Gastrocnemius medialis (tissue), 4 donors: Measurements from ENCODE around the gene FBXL7. TPM values are rescaled to one million over a fixed set of nuclear protein-coding genes. Genes with fewer than 3 reads are reported as not detected.

Experiments used
- ATAC-seq, 2 donors: fragments of 150-250 bp; one replicate each; pipeline ENCODE4 v1.9.1; 2016
- DNase-seq, 2 donors: peaks; one replicate each; pipeline ENCODE4 v3.0.0-alpha.2; 2019
- H3K27ac ChIP-seq, 4 donors: fragments of 200-600 bp; sonication (generic); 1 replicate in 1 of 4; 2 replicates in 3 of 4; pipeline ENCODE4 v1.5.1; 2016 to 2018; ENCODE audit warnings: mild to moderate bottlenecking in 2 of 4, moderate library complexity in 1 of 4
- H3K27me3 ChIP-seq, 3 donors: fragments of 200-600 bp; sonication (generic) in 2 of 3; 1 replicate in 1 of 3; 2 replicates in 2 of 3; pipeline versions ENCODE4 v1.5.1 to v1.6.0; 2016 to 2019; ENCODE audit warnings: mild to moderate bottlenecking in 1 of 3, moderate library complexity in 1 of 3
- H3K36me3 ChIP-seq, 2 donors: fragments of 200-600 bp; sonication (generic) in 1 of 2; one replicate each; pipeline ENCODE4 v1.5.1; 2017 to 2018
- H3K4me1 ChIP-seq, 2 donors: fragments of 200-600 bp; sonication (generic) in 1 of 2; one replicate each; pipeline ENCODE4 v1.5.1; 2016 to 2017; ENCODE audit warnings: mild to moderate bottlenecking in 2 of 2
- H3K4me3 ChIP-seq, 4 donors: fragments of 200-600 bp; sonication (generic) in 3 of 4; 1 replicate in 1 of 4; 2 replicates in 3 of 4; pipeline ENCODE4 v1.5.1; 2016 to 2019; ENCODE audit warnings: mild to moderate bottlenecking in 2 of 4
- H3K9me3 ChIP-seq, 3 donors: fragments of 200-600 bp; sonication (generic) in 2 of 3; 1 replicate in 1 of 3; 2 replicates in 2 of 3; pipeline ENCODE4 v1.5.1; 2016 to 2019
- POLR2A ChIP-seq, 2 donors: fragments of 450-650 bp; IDR thresholded peaks; one replicate each; pipeline ENCODE4 v1.6.1; 2017; ENCODE audit warnings: antibody characterized with exemption in 2 of 2, mild to moderate bottlenecking in 2 of 2, moderate library complexity in 2 of 2
- in situ Hi-C, 4 donors: fragments of 200-750 bp; cut with MboI; loops; one replicate each; pipeline versions ENCODE4 v1.15.0 to v1.8.0; 2017; ENCODE audit warnings: low sequenced_read_pairs in 4 of 4
- intact Hi-C: fragments of 100-400 bp; cut with DNase I; formaldehyde crosslinking; loops from one replicate; pipeline ENCODE4 v1.15.1; 2023; ENCODE audit warnings: low total_unique reads
- total RNA-seq, 4 donors: library from RNA; depleted of rRNA; stranded (reverse); fragments of >200 nt; gene quantifications; one replicate each; pipeline versions ENCODE4 v1.1.0 to v1.2.3, GENCODE V29; 2016
- TF ChIP-seq, protein P1 (sequence below), 5 experiments: fragments of 450-650 bp in 3 of 5; fragments of 200-600 bp in 2 of 5; sonication (generic) in 2 of 5; IDR thresholded peaks in 4 of 5; conservative IDR thresholded peaks in 1 of 5; 1 replicate in 4 of 5; 2 replicates in 1 of 5; pipeline ENCODE4 v1.5.1; 2016 to 2019; ENCODE audit warnings: antibody characterized with exemption in 5 of 5, mild to moderate bottlenecking in 3 of 5, moderate library complexity in 3 of 5

FBXL7 gene
- total RNA-seq, 4 donors from 2014 or later = 2.4 to 4.9 (median 3.1) TPM

DNA sequence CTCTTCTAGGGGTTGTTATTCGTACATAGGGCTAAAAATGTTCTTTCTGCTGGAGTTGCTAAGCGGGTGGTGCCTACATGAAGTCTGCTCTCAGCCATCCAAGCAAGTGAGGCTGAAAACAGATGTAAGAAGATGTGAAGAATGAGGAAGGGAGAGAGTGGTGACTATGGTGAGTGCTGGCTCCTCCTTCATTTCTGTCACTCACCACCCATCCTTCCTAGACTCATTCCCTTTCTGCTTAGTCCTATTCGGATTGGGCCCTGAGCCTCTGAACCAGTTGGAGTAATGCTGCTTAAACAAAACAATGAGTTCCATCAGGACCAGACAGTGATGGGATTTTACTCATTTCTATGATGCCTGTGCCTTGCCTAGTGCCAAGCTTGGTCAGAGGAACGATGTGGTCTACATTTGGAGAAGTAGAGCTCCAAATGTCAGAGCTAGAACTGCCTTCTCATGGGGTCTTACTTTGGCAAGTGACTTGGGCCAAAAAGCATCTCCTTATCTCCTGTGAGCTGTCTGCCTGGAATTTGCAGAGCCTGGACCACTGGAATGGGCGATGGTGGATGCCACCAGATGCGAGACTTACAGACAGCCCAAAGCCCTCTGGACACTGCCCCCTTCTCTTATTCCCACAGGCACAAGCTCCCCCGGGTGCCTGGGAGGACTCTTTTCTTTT, 192.9 kb downstream of the FBXL7 start:
- Histone ChIP-seq H3K4me1 (peaks cover 0 to 13% of the 10 kb centered on the region in 2 donors), H3K9me3 (no peaks in the 10 kb centered on the region), H3K4me3 (no peak overlapping the region), H3K36me3 (no peaks in the 10 kb centered on the region), H3K27me3 (no peaks in the 10 kb centered on the region), H3K27ac (no peak overlapping the region)
- TF ChIP-seq, protein P1, sequence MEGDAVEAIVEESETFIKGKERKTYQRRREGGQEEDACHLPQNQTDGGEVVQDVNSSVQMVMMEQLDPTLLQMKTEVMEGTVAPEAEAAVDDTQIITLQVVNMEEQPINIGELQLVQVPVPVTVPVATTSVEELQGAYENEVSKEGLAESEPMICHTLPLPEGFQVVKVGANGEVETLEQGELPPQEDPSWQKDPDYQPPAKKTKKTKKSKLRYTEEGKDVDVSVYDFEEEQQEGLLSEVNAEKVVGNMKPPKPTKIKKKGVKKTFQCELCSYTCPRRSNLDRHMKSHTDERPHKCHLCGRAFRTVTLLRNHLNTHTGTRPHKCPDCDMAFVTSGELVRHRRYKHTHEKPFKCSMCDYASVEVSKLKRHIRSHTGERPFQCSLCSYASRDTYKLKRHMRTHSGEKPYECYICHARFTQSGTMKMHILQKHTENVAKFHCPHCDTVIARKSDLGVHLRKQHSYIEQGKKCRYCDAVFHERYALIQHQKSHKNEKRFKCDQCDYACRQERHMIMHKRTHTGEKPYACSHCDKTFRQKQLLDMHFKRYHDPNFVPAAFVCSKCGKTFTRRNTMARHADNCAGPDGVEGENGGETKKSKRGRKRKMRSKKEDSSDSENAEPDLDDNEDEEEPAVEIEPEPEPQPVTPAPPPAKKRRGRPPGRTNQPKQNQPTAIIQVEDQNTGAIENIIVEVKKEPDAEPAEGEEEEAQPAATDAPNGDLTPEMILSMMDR (IDR thresholded peaks at IDR 0.05 in 4 of 5, conservative IDR thresholded peaks at IDR 0.05 in 1 of 5) = no peak
- no peak for TF ChIP-seq POLR2A (IDR thresholded peaks at IDR 0.05)
- intact Hi-C loops (no loop called here), in situ Hi-C loops (no loop called here)
- ATAC-seq (no peak), DNase-seq (no peak)

DNA sequence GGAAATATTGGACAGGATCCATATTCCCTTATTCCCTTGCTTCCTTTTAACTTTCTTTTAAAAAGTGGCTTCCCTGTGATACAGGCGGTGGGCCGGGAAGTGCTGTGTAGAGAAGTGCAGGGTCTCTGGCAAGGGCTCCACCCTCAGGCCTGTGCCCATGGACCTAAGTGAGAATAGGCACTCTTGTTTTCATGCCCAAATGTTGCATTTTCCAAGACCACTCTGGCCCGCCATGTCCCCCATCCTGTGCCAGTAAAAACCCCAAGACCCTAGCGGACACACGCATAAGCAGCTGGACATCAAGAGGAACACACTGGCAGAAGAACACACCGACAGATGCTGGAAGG, 193.4 kb downstream of the FBXL7 start:
- intact Hi-C loops = no loop called here
- ATAC-seq (no peak), DNase-seq (no peak)
- in situ Hi-C loops = no loop called here
- Histone ChIP-seq H3K27me3 (no peaks in the 10 kb centered on the region), H3K4me1 (peaks cover 0 to 13% of the 10 kb centered on the region in 2 donors), H3K36me3 (no peaks in the 10 kb centered on the region), H3K27ac (no peak overlapping the region), H3K4me3 (no peak overlapping the region), H3K9me3 (no peaks in the 10 kb centered on the region)
- TF ChIP-seq, protein P1 (IDR thresholded peaks at IDR 0.05 in 4 of 5, conservative IDR thresholded peaks at IDR 0.05 in 1 of 5) = no peak
- no peak for TF ChIP-seq POLR2A (IDR thresholded peaks at IDR 0.05)

DNA sequence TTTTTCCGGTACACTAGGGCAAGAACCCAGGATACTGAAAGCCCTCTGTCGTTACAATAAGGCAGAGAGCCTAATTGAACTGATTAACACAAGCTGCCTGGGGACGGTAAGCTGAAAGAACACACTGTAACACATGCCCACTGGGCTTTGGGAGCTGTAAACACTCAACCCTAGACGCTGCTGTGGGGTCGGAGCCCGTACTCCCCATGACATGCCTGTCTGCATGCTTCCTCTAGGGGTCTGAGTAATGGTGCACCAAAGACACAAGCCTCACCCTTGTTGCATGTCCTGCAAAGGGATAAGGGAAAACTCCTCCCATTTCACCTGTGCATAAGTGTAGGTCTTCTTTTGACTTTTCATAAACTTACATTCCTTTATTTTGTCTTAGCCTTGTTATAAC, 194.0 kb downstream of the FBXL7 start:
- no peak overlapping the region for H3K4me3 ChIP-seq
- DNase-seq (no peak), ATAC-seq (no peak)
- no peak overlapping the region for H3K27ac ChIP-seq
- H3K4me1 ChIP-seq = peaks cover 0 to 13% of the 10 kb centered on the region in 2 donors
- no peaks in the 10 kb centered on the region for H3K36me3 ChIP-seq
- in situ Hi-C loops (no loop called here), intact Hi-C loops (no loop called here)
- no peaks in the 10 kb centered on the region for H3K27me3 ChIP-seq
- no peaks in the 10 kb centered on the region for H3K9me3 ChIP-seq
- TF ChIP-seq POLR2A (IDR thresholded peaks at IDR 0.05) = no peak

DNA sequence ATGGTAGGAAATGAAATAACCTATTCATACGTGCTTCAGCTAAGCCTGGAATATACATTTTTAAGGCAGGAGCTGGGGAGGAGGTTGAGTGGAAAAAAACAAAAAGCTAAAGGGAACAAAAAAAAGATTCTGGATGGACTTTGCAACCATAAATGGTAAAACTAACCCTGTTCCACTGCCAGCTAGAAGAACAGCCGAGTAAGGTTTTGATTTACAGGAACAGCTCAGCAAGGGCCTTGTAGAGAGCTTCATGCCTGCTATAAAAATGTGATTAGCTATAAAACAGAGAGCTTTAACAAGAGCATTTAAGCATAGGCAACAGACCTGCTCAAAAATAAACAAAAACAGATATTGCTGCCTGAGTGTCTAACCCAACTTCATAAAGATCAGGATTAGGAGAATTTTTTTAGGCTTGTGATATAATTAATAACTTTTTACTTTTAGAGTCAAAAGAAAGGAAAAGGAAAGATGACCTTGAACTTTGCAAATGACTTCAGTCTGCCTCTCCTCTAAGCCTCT, 194.8 kb downstream of the FBXL7 start:
- TF ChIP-seq, protein P1 (IDR thresholded peaks at IDR 0.05 in 4 of 5, conservative IDR thresholded peaks at IDR 0.05 in 1 of 5) = no peak
- no peak for TF ChIP-seq POLR2A (IDR thresholded peaks at IDR 0.05)
- Histone ChIP-seq H3K4me1 (peaks cover 0 to 13% of the 10 kb centered on the region in 2 donors), H3K36me3 (no peaks in the 10 kb centered on the region), H3K27me3 (no peaks in the 10 kb centered on the region), H3K4me3 (no peak overlapping the region), H3K27ac (peak overlapping the region in 1 of 4 donors; percentile 41), H3K9me3 (no peaks in the 10 kb centered on the region)
- in situ Hi-C loops (no loop called here), intact Hi-C loops (no loop called here)
- ATAC-seq (no peak), DNase-seq (no peak)

DNA sequence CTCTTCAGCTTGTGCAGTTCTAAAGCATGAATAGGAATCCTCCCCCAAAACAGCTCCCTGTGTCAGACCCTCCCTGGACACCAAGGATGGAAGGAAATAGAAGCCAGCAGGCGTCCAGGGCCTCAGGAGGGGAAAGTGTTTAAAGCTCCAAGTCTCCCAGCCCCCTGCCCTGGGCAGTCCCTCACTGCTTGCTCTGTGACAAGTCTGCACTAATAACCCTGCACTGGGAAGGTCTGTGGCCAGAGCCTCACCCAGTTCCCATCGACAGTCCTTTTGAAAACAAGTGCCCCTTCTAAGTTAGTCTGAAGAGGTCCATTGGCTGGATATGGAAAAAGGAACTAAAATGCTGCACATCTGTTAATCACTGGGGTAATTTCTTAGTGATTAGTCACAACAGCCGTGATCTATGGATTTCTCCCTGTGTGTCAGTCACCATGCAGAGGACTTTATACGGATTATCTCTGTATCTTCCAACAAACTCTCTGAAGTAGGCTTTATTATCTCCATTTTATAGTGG, 195.3 kb downstream of the FBXL7 start:
- DNase-seq = no peak
- peak overlapping the region in 2 of 4 donors; percentile 33 to 41 for H3K27ac ChIP-seq
- intact Hi-C loops (no loop called here), in situ Hi-C loops (no loop called here)
- no peak for ATAC-seq
- peaks cover 0 to 13% of the 10 kb centered on the region in 2 donors for H3K4me1 ChIP-seq
- H3K9me3 ChIP-seq = no peaks in the 10 kb centered on the region
- no peaks in the 10 kb centered on the region for H3K36me3 ChIP-seq
- H3K27me3 ChIP-seq = no peaks in the 10 kb centered on the region
- no peak overlapping the region for H3K4me3 ChIP-seq
- TF ChIP-seq, protein P1 (IDR thresholded peaks at IDR 0.05 in 4 of 5, conservative IDR thresholded peaks at IDR 0.05 in 1 of 5) = no peak
- TF ChIP-seq POLR2A (IDR thresholded peaks at IDR 0.05) = no peak
